ENCODE data around the gene CEP170.
"Not testable (repeated sequence)": the region's sequence is repeated elsewhere in the genome, so short reads cannot be mapped to it uniquely, and the experiment has no call there.

The CEP170 gene

DNA sequence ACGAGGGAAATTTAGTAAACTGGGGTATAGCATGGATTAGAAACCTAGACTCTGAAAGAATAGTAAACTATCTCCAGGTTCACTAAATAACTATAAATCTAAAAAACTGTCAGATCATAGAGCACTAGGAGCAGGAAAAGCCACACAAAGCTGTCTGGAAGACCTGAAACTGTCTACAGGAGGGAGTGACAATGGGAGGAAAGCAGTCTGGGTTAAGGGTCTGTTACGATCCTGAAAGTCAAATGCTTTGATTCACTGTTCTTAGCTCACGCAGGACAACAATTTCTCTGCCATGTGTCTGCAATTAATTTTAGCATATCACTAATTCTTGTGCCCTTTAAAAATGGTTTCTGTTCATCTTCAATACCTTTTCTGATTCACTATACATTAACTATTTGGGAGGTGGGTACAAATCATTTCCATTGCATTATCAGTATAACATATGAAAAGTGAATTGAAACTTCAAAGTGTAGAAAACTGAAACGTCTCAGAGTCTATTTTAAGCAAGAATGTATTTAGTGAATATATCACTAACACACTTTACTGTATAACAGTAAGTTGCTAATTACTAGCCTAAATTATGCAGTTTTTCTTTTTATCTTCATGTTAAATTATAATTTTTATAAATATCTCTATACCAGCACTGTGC lies 18.4 kb downstream of the CEP170 start:
- DNase-seq (ENCODE audit: low read depth in 3 of 3, low spot score in 1 of 3) = no peak

DNA sequence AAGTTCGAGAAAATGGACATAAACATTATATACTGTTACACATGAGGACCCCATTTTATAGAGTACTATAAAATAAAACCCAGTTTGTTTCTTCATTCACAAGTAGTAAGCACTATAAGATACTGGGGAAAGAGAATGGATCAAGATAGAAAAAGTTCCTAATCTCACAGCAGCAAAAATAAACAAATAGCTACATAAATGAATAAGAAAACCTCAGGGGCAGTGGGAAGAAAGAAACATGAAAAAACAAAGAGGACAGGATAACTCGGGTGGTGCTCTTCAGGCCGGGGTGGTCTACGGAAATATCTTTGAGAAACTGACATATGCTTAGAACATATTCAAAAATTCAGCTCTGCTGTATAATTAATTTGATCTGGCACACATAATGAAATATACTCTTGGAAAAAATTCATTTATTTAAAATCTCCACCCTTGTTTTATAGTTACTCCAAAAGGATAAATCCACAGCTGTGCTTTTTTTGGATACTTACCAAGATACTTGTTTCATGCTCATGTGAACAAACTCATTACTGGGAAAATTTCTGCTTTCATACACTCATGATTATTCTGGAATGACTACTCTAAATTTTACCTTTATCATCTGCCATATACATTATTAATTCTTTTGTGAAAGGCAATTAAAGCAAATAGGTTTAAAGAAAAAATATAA lies 20.0 kb downstream of the CEP170 start:
- no peak for DNase-seq (ENCODE audit: low read depth in 3 of 3, low spot score in 1 of 3)

DNA sequence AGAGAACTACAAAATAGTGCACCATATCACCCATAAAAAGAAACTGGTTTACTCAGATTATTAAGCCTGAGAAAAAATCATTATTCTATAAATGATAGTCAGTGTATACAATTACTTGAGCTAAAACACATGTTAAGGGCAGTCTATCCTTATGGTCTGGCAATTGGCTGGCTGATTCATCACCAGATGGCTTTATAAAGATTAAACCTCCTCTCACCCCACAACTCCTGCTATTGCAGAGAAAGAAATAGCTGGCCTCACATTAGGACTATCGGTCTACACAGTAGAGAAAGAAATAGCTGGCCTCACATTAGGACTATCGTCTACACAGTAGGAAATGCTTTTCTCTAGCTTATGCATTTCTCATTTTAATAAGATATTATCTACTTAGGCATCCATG lies 21.2 kb downstream of the CEP170 start:
- no peak for DNase-seq (ENCODE audit: low read depth in 3 of 3, low spot score in 1 of 3)

DNA sequence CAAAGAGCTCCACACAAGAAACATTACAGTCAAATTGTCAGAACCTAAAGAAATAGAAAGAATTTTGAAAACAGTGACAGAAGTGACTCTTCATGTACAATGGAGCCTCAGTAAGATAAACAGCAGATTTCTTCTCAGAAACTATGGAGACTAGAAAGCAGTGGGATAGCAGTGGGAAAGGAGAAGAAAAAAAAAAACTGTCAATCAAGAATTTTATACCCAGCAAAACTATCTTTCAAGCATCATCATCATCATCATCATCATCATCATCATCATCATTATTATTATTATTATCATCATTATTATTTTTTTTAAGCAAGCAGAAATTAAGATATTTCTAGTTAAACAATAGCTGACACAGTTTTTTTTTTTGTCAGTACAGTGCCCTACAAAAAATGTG lies 24.2 kb downstream of the CEP170 start:
- DNase-seq (ENCODE audit: low read depth in 3 of 3, low spot score in 1 of 3) = no peak

DNA sequence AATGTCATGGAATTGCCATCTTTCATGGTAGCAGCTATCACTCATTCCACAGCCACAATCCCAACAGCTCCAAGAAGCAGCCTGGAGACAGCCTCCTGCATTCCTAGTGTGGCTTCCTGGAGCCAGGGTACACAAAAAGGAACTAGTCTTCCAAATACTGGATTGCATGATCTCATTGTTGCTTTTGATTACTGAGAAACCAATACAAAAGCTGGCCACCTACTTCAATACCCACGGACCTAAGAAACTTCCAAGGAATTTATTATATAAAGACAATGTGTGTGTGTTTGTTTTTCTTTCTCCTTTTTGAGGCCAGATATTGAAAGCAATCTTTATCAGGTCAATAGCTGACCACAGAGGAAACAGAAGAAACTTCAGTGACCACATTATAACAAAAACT lies 25.6 kb downstream of the CEP170 start:
- DNase-seq (ENCODE audit: low read depth in 3 of 3, low spot score in 1 of 3) = no peak

DNA sequence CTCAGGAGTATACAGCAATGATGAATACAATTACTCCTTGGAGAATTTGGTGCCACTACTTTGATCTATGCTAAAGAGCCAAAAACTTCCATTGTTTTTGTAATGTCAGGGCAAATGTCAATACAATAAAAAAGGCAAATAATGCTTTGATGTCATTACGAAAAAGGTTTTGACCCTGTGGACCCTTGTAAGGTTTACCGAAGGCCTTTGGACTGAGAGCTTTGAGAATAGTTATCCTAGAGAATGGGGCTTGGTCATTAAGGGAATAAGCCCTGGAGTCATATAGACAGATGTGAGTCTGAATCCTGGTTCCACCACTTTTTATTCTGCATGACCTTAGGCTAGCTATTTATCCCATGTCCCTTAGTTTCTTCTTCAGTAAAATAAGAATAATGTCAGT lies 27.5 kb downstream of the CEP170 start:
- DNase-seq (ENCODE audit: low read depth in 3 of 3, low spot score in 1 of 3) = no peak

DNA sequence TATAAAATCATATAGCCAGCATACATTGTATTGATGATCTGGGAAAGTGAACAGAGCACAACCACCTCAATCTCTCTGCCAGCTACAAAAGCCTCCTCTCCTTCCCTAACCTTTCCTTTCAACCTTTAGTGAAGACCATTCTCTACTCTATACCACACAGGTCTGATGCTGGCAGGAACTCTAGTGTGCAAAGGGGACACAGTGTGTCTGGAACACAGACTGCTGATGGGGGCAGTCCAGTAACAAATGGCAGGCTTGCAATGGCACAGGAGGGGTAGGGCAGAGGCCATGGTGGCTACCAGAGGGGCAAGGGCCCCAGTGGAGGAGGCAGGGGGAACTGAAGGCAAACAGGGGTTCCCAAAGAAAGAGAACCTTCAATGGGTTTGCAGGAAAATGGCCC lies 37.0 kb downstream of the CEP170 start:
- DNase-seq (ENCODE audit: low read depth in 3 of 3, low spot score in 1 of 3) = no peak

DNA sequence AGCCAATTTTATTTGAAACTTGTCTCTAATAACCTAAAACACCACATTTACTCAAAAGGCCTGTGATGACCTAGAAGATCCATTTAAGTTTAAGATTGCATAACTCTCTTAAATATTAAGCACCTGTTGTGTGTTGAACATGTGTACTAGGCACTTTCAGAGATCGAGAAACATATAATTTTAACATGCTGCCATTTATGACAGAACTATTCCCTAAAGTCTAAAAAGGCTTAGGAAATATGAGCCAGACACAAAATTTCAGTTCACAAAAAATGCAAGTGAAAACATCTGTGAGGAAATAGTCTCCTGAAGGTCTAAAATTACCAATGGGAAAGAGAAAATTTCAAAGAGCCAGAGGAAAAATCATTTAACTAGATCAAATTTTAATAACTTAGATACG lies 37.7 kb downstream of the CEP170 start:
- DNase-seq (ENCODE audit: low read depth in 3 of 3, low spot score in 1 of 3) = no peak

DNA sequence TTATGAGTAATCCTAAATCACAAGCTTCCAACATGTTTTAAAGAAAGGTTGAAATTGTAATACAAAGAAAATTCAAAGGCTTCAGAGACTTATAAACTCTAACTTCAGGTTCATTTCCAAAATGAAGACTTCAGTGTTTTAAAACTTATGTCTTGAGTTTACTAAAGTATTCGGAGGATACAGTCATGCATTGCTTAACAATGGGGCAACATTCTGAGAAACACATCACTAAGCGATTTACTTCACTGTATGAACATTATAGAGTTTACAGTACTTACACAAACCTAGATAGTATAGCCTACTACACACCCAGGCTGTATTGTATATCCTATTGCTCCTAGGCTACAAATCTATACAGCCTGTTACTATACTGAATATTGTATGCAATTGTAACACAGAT lies 38.3 kb downstream of the CEP170 start:
- DNase-seq (ENCODE audit: low read depth in 3 of 3, low spot score in 1 of 3) = no peak

DNA sequence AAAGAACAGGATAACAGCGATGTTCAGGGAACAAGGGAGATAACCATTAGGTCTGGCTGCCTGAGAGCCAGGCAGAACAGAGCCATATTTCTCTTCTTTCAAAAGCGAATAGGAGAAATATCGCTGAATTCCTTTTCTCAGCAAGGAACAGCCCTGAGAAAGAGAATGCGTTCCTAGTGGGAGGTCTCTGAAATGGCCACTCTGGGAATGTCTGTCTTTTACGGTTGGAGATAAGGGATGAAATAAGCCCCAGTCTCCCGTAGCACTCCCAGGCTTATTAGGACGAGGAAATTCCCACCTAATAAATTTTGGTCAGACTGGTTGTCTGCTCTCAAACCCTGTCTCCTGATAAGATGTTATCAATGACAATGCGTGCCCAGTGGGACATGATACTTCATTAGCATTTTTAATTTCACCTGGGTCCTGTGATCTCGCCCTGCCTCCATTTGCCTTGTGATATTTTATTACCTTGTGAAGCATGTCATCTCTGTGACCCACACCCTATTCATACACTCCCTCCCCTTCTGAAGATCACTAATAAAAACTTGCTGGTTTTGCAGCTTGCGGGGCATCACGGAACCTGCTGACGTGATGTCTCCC lies 39.7 kb downstream of the CEP170 start:
- not testable (repeated sequence) for DNase-seq (ENCODE audit: low read depth in 3 of 3, low spot score in 1 of 3)

DNA sequence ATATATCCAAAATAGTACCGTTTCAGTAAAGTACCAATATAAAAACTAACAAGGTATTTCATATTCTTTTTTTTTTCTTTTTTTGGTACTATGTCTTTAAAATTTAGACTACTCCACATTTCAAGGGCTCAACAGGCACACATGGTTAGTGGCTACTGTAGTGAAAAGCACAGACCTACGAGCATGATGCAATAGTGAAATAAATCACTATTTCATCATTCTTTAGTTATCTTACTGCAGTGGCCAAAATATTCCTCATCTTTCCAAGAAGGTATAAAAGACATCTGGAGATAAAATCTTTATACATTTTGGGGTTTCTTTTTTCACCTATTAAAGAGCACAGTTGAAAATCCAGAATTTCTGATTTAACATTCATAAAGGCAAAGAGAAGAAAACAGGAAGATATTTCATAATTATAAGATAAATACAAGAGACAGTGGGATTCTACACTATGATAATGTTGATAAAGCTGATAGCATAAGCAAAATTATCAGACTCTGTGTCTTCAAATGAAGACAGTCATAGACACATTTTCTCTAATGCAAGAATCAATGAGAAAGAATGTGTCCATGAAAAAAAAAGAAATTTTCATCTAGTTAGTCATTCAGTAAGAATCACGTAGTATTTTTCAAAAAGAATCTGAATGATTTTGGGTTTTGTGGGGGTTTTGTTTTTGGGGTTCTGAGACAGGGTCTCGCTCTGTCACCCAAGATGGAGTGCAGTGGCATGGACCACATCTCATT lies 41.9 kb downstream of the CEP170 start:
- no peak for DNase-seq (ENCODE audit: low read depth in 3 of 3, low spot score in 1 of 3)

DNA sequence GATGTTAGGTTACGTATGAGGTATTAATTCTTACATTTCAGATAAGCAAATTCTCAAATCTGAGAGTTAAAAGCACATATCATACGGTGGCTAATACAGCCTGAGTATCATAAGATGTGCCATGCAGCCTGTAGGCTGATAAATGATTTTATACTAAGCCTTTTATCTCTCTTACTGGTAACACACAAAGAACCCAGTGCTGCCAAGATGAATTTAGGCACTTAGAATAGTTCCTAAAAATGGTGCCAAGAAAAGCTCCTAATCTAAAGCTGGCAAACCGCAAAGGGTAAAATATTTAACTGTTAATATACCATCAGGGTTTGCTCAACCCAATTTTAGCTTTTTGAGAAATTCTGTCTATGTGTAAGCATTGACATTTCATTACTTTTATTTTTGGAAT lies 43.1 kb downstream of the CEP170 start:
- not testable (repeated sequence) for DNase-seq (ENCODE audit: low read depth in 3 of 3, low spot score in 1 of 3)

DNA sequence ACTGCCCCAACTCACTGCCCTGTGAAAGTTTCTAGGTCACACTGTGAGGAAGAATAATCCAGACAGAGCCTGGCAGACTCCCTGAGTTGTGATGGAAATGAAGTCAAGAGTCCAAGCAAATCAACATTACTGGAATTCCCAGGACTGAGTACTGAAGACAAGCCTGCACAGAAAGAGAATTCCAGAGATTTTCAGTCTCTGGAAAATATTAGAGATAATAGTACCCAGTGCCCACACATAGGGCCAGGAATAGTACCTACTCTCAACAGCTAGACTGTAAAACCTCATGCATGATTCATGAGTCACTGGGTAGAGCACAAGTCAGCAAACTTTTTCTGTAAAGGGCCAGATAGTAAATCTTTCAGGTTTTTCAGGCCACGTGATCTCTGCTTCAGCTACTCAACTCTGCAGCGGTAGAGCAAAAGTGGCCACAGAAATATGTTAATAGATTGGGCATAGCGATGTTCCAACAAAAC lies 50.0 kb downstream of the CEP170 start:
- DNase-seq (ENCODE audit: low read depth in 3 of 3, low spot score in 1 of 3) = not testable (repeated sequence)

DNA sequence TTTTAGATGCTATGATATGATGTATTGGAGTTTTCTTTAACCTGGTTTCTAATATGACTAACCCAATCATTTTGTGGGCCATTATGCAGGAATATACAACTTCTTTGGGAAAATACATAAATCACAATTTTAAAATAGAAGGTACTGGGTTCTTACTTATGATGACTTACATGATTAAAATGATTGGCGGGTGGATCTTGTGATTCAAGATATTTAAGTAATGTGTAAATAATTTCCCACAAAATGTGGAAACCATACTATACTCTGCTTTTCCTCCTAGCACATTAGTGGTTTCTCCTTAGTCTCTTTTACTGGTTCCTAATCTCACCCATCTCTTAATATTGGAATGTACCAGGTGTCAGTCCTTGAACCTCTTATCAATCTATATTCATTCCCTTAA lies 50.7 kb downstream of the CEP170 start:
- DNase-seq (ENCODE audit: low read depth in 3 of 3, low spot score in 1 of 3) = not testable (repeated sequence)

DNA sequence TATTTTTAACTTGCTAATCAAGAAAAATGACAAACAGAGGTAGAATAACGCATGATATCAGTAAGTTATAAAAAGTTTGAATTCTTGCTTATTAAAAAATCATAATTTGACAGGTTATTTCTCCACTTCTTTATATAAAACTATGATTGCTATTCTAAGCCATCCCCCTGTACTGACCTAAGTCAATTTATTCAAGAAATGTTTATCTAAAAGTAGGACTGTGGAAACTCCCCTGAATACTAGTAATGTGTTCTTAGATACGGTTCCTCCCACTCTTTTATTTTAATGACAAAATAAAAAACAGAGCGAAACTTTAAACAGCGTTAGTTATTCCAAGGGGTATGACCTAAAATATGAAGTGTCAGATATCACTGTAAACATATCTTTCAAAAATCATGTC lies 51.9 kb downstream of the CEP170 start:
- DNase-seq (ENCODE audit: low read depth in 3 of 3, low spot score in 1 of 3) = not testable (repeated sequence)

DNA sequence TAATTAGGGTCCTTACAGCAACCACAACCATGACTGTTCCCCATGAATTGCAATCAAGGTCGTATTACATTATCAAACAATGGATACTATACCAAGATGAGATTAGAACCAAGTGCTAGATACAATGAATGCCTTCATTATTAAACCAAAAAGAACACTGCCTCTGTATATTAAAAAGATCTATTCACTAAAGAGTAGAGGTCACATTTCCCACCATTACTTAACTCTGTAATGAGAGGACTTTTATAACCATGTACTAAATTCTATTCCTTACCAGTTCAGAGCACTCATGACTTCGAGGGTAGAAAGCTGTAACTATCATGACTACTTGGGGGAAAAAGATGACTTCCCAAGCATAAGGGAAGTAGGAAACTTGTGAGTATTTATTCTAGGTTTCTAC lies 53.8 kb downstream of the CEP170 start:
- not testable (repeated sequence) for DNase-seq (ENCODE audit: low read depth in 3 of 3, low spot score in 1 of 3)

DNA sequence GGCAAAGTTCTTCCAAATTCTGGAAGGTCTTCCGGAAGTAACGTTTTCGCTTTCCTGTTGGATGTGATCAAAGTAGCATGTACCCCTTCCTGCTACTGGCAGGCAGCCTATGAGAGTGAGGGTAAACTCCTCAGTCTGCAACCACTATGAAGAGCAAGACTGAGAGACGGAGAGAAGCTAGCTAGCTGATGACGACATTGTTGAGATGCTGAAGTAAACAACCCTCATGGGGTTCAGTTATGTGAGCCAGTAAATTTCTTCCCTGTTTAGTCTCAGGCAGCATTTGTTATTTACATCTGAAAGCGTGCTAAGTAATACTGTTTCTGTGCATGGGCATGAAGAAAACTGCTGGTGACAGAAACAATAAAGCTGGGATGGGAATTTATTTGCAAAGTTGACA lies 57.6 kb downstream of the CEP170 start:
- not testable (repeated sequence) for DNase-seq (ENCODE audit: low read depth in 3 of 3, low spot score in 1 of 3)

DNA sequence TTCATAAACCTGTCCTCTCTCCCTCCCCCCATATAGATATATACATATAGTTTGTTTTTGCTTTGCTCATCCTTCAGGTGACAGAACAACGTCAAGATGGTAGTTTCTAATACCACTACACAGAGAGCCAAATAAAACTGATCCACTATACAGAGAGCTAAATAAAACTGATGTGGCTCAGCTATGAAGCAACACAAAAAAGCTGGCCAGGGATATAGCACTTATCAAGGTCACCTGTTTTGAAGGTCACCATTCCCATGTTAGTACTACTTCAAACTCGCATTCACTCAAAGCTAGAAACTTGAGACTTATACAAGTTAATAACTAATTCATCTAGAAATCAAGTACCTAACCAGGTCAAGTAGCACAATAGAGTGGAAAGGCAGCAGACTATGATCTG lies 61.8 kb downstream of the CEP170 start:
- DNase-seq (ENCODE audit: low read depth in 3 of 3, low spot score in 1 of 3) = not testable (repeated sequence)

DNA sequence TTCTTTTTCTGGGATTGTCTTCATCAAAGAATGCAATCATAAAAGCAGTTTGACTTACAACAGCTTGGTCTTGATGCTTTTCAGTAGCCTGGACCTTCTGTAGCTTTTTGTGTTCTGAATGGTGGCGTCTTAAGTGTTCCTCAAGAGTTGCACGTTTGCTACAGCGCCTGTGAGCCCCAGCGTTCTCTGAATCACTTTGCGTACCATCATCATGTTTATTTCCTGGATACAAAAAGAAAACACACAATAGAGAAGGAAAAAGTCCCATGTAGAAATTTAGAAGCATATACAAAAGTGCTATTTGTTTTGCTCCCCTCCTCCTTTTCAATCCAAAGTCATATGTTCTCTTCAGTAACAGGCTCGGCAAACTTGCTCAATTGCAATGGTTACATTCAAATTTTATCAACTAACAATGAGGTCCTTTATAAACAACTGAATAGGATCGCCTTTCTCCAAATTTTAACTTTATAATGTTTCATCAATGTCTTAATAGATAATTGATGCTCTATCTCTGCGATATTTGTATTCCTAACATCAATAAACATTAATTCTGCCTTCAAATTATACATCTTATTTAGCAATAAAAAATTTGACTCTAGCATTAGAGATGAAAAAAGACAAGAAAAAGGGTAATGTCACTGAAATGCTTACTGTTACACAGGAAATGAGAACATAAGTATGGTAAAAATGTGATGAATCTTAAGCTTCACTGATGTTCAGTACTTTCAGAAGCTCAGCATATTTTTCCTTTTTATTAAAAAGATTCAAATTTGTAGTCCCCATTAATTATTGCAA lies 68.7 kb downstream of the CEP170 start:
- not testable (repeated sequence) for DNase-seq (ENCODE audit: low read depth in 3 of 3, low spot score in 1 of 3)

DNA sequence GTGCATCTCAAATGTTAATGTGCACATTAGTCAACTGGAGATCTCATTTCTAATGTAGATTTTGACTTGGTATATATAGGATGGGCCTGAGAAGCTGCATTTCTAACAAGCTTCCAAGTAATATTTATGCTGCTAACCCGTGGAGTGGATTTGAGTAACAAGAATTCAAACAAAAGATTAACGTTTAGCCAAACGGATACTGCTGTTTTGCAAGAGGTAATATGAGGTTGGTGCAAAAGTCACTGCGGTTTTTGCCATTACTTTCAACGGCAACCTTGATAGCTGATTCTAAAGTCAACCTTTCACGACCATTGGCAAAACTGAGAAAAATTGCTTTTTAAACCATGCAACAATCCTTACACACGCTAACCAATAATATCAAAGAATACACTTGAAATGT lies 70.3 kb downstream of the CEP170 start:
- DNase-seq (ENCODE audit: low read depth in 3 of 3, low spot score in 1 of 3) = not testable (repeated sequence)

DNA sequence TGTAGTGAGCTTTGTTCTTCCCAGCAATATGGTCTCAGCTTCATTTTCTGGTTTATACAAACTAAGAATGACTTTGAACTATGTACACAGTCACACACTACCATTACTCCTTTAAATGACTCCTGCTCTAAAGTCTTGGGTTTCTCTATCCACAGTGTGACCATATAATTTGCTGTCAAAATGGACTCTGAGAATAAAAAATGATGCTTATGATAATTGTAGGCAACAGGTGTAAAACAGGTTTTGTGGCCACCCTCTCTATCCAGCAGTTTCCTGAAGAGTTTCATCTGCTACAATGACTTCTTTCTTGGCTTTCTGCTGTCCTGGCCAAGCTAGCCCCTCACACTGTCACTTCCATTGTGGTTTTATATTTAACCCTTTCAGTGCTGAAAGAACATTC lies 71.4 kb downstream of the CEP170 start:
- not testable (repeated sequence) for DNase-seq (ENCODE audit: low read depth in 3 of 3, low spot score in 1 of 3)
